PC-9 (cell line): ENCODE results near the gene UGT1A7. TPM values are rescaled to one million over a fixed set of nuclear protein-coding genes. Genes with fewer than 3 reads are reported as not detected.

Source experiments
- BruUV-seq: library from RNA; stranded (reverse); fragments of 400-500 nt; replicated peaks from 2 replicates; lab custom pipeline; 2021; lab: Mats Ljungman, UMichigan
- CTCF ChIA-PET: fragments of 300-600 bp; sonication (Branson Sonifier 250); formaldehyde crosslinking; loops from one replicate; lab custom pipeline; 2022; ENCODE audit warnings: antibody characterized with exemption; lab: Charles Lee
- POLR2A ChIA-PET: fragments of 300-600 bp; sonication (Branson Sonifier 250); formaldehyde crosslinking; loops from one replicate; lab custom pipeline; 2022; ENCODE audit warnings: antibody characterized with exemption; ENCODE audit not compliant: unreplicated experiment; lab: Charles Lee
- DNase-seq, 2 experiments: peaks; one replicate each; pipeline versions ENCODE4 v3.0.0 to v3.0.0-alpha.2; 2015 to 2022; ENCODE audit warnings: mixed read lengths in 1 of 2
- H2AFZ ChIP-seq: fragments of 200-600 bp; sonication (generic); 2 replicates; pipeline ENCODE4 v1.8.1; 2017; ENCODE audit warnings: antibody characterized with exemption
- H3F3A ChIP-seq: fragments of 200-600 bp; sonication (generic); 2 replicates; pipeline ENCODE4 v1.8.1; 2017; ENCODE audit warnings: antibody characterized with exemption, mild to moderate bottlenecking, low read depth; ENCODE audit not compliant: insufficient read depth
- H3K27ac ChIP-seq: fragments of 200-600 bp; sonication (generic); 2 replicates; pipeline ENCODE4 v1.6.1; 2016; ENCODE audit warnings: mixed run types
- H3K27me3 ChIP-seq: fragments of 200-600 bp; sonication (generic); 2 replicates; pipeline ENCODE4 v1.6.1; 2016; ENCODE audit warnings: low read depth, mixed run types; ENCODE audit not compliant: insufficient read depth
- H3K36me3 ChIP-seq: fragments of 200-600 bp; sonication (generic); 2 replicates; pipeline ENCODE4 v1.6.1; 2016; ENCODE audit warnings: low read depth, mixed run types
- H3K4me1 ChIP-seq: fragments of 200-600 bp; sonication (generic); replicated peaks from 2 replicates; pipeline ENCODE4 v1.6.1; 2016; ENCODE audit warnings: mixed run types; ENCODE audit not compliant: insufficient read depth
- H3K4me2 ChIP-seq: fragments of 200-600 bp; sonication (generic); 2 replicates; pipeline ENCODE4 v1.6.1; 2017; ENCODE audit warnings: mixed run types
- H3K4me3 ChIP-seq: fragments of 200-600 bp; sonication (generic); 2 replicates; pipeline ENCODE4 v1.6.1; 2016; ENCODE audit warnings: mixed run types
- H3K79me2 ChIP-seq: fragments of 200-600 bp; sonication (generic); 2 replicates; pipeline ENCODE4 v1.6.1; 2017; ENCODE audit warnings: low read depth, mixed run types
- H3K9me2 ChIP-seq: fragments of 200-600 bp; sonication (generic); 2 replicates; pipeline ENCODE4 v1.8.1; 2017; ENCODE audit warnings: mild to moderate bottlenecking; ENCODE audit not compliant: insufficient read depth
- H3K9me3 ChIP-seq: fragments of 200-600 bp; sonication (generic); 2 replicates; pipeline ENCODE4 v1.8.1; 2016; ENCODE audit warnings: low read depth; ENCODE audit not compliant: insufficient read depth
- H4K20me1 ChIP-seq: fragments of 200-600 bp; sonication (generic); 2 replicates; pipeline ENCODE4 v1.8.1; 2017; ENCODE audit not compliant: insufficient read depth
- EZH2 ChIP-seq: fragments of 200-600 bp; sonication (generic); IDR thresholded peaks from 2 replicates; pipeline ENCODE4 v1.8.0; 2017; ENCODE audit warnings: antibody characterized with exemption, low read depth
- intact Hi-C: fragments of 100-400 bp; cut with micrococcal nuclease; formaldehyde crosslinking; loops from one replicate; pipeline ENCODE4 v1.10.0; 2022; ENCODE audit not compliant: unreplicated experiment
- total RNA-seq: library from RNA; stranded (reverse); gene quantifications from 2 replicates; pipeline ENCODE4 v1.2.3, GENCODE V29; 2021
- TF ChIP-seq, protein P1 (sequence below): fragments of 200-600 bp; sonication (generic); conservative IDR thresholded peaks from 2 replicates; pipeline ENCODE4 v1.6.1; 2017; ENCODE audit warnings: mixed run types, antibody characterized with exemption, mild to moderate bottlenecking, moderate library complexity

UGT1A7 gene
- total RNA-seq, 1 experiment from 2014 or later: 20.3 TPM

DNA sequence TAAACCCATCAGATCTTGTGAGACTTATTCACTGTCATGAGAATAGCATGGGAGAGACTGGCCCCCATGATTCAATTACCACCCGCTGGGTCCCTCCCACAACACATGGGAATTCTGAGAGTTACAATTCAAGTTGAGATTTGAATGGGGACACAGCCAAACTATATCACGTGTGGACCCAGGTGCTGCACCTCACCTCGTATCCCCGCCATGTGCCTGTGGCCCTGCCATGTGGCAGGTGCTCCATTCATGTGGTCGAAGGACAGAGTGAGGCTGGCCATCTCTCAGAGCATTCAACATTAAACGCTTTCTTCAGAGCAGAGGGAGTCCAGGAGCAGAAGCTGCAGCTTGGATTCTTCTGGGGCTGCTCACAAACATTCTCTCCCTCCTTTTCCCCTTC, 128.7 kb downstream of the UGT1A7 start:
- no peak for TF ChIP-seq EZH2
- TF ChIP-seq, protein P1, sequence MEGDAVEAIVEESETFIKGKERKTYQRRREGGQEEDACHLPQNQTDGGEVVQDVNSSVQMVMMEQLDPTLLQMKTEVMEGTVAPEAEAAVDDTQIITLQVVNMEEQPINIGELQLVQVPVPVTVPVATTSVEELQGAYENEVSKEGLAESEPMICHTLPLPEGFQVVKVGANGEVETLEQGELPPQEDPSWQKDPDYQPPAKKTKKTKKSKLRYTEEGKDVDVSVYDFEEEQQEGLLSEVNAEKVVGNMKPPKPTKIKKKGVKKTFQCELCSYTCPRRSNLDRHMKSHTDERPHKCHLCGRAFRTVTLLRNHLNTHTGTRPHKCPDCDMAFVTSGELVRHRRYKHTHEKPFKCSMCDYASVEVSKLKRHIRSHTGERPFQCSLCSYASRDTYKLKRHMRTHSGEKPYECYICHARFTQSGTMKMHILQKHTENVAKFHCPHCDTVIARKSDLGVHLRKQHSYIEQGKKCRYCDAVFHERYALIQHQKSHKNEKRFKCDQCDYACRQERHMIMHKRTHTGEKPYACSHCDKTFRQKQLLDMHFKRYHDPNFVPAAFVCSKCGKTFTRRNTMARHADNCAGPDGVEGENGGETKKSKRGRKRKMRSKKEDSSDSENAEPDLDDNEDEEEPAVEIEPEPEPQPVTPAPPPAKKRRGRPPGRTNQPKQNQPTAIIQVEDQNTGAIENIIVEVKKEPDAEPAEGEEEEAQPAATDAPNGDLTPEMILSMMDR: no peak
- Histone ChIP-seq H3K4me2 (no peak overlapping the region), H3K9me2 (no peaks in the 10 kb centered on the region), H3F3A (no peaks in the 10 kb centered on the region), H3K79me2 (no peaks in the 10 kb centered on the region), H3K27me3 (no peaks in the 10 kb centered on the region; the same call in 1 of the 2 replicates), H2AFZ (no peak overlapping the region), H3K27ac (no peak overlapping the region), H3K36me3 (no peaks in the 10 kb centered on the region), H3K4me1 (no peaks in the 10 kb centered on the region), H4K20me1 (no peaks in the 10 kb centered on the region), H3K9me3 (no peaks in the 10 kb centered on the region), H3K4me3 (no peak overlapping the region)
- ChIA-PET POLR2A (no interaction called here), CTCF (no interaction called here)
- intact Hi-C loops: no loop called here
- DNase-seq: no peak
- BruUV-seq: no TSS peak

DNA sequence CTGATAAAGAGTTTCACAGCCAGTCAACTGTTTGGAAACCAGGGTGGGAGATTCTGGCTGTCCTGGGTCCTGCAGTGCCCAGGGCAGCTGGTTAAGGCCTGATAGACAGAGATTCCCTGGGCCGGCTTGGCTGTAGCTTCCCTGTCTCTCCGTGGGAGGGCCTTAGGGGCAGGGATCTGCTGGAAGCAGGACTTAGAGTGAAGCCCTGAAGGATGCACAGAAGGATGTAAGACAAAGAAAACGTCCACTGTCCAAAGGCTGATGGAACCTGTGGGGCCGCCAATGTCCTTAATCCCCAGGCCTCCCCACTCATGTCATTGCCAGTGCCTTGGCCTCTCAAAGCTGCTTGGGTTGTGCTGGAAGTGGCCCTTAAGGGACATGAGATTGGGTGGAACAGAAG, 129.4 kb downstream of the UGT1A7 start:
- Histone ChIP-seq H3K36me3 (no peaks in the 10 kb centered on the region), H3K27me3 (no peaks in the 10 kb centered on the region; the same call in 1 of the 2 replicates), H3K27ac (no peak overlapping the region), H3K79me2 (no peaks in the 10 kb centered on the region), H3K4me2 (no peak overlapping the region), H3K4me1 (no peaks in the 10 kb centered on the region), H3K9me2 (no peaks in the 10 kb centered on the region), H3K9me3 (no peaks in the 10 kb centered on the region), H2AFZ (no peak overlapping the region), H3K4me3 (no peak overlapping the region), H4K20me1 (no peaks in the 10 kb centered on the region), H3F3A (no peaks in the 10 kb centered on the region)
- no peak for TF ChIP-seq EZH2
- TF ChIP-seq, protein P1: no peak
- POLR2A ChIA-PET: no interaction called here
- CTCF ChIA-PET: no interaction called here
- no peak for DNase-seq
- BruUV-seq: no TSS peak
- intact Hi-C loops: no loop called here

DNA sequence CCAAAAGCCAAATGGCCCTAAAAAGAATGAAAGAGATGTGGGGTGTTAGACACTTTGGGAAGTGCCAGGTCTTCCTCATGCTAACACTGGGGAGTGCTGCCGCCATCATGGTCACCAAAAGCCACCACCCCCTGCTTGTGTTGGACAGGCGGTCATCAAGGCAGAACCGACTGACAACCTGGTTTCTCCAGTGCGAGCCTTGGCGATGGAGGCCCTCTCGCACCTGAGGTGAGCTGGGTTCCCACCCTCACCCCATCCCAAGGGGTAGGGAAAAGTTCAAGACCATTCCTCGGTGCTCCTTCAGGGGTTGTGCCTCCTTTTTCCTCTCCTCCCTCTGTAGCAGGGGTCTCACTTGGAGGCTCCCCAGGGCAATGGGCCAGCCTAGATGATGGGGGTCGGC, 130.0 kb downstream of the UGT1A7 start:
- no peaks in the 10 kb centered on the region for H3K4me1 ChIP-seq
- TF ChIP-seq, protein P1: no peak
- TF ChIP-seq EZH2: no peak
- H3K27me3 ChIP-seq: no peaks in the 10 kb centered on the region; the same call in 1 of the 2 replicates
- H3F3A ChIP-seq: no peaks in the 10 kb centered on the region
- no peaks in the 10 kb centered on the region for H3K9me2 ChIP-seq
- H3K4me2 ChIP-seq: no peak overlapping the region
- H3K9me3 ChIP-seq: no peaks in the 10 kb centered on the region
- no peaks in the 10 kb centered on the region for H3K79me2 ChIP-seq
- H3K27ac ChIP-seq: no peak overlapping the region
- DNase-seq: no peak
- BruUV-seq: no TSS peak
- intact Hi-C loops: no loop called here
- no peak overlapping the region for H2AFZ ChIP-seq
- ChIA-PET CTCF (no interaction called here), POLR2A (no interaction called here)
- no peaks in the 10 kb centered on the region for H3K36me3 ChIP-seq
- H3K4me3 ChIP-seq: no peak overlapping the region
- no peaks in the 10 kb centered on the region for H4K20me1 ChIP-seq
